NCI-H2029 treated with DMSO at 0.1 percent for 48 hours (cell line): ENCODE data around the gene ING4.

ENCODE experiments used
- DNase-seq: peaks from one replicate; lab custom pipeline; 2025; lab: John Stamatoyannopoulos, UW

ING4 gene

GRCh38 chr12:6688543-6688998 is 25.7 kb upstream of the ING4 start:
- DNase-seq: no peak

- no peak for DNase-seq
Measured at GRCh38 chr12:6685814-6686213, 22.9 kb upstream of the ING4 start.

GRCh38 chr12:6684609-6685008 is 21.7 kb upstream of the ING4 start:
- peak; percentile 58 for DNase-seq

- DNase-seq: no peak
Measured at GRCh38 chr12:6676962-6677361, 14.0 kb upstream of the ING4 start.

GRCh38 chr12:6672143-6672542 is 9.2 kb upstream of the ING4 start:
- no peak for DNase-seq

- DNase-seq: no peak
Measured at GRCh38 chr12:6667559-6668210, 4.8 kb upstream of the ING4 start.

GRCh38 chr12:6666211-6666610 is 3.3 kb upstream of the ING4 start:
- no peak for DNase-seq

- no peak for DNase-seq
Measured at GRCh38 chr12:6664902-6665301, 2.0 kb upstream of the ING4 start.

- DNase-seq: no peak
Measured at GRCh38 chr12:6662602-6662905, 365 bp downstream of the ING4 start.

GRCh38 chr12:6653987-6654386 is 8.9 kb downstream of the ING4 start:
- DNase-seq: no peak

GRCh38 chr12:6653342-6653741 is 9.6 kb downstream of the ING4 start:
- no peak for DNase-seq

- no peak for DNase-seq
Measured at GRCh38 chr12:6652391-6652790, 10.5 kb downstream of the ING4 start.

- no peak for DNase-seq
Measured at GRCh38 chr12:6650832-6651231, 12.1 kb downstream of the ING4 start.

GRCh38 chr12:6647083-6647604 is 15.8 kb downstream of the ING4 start, which contains the start of gene ACRBP:
Gene ACRBP (minus strand): TSS chr12:6647432. CDS start chr12:6647366, 66 bp downstream.
- DNase-seq: peak; percentile 30

- DNase-seq: no peak
Measured at GRCh38 chr12:6646276-6647082, 16.4 kb downstream of the ING4 start.

- DNase-seq: no peak
Measured at GRCh38 chr12:6644903-6645302, 18.0 kb downstream of the ING4 start.

- no peak for DNase-seq
Measured at GRCh38 chr12:6644257-6644596, 18.7 kb downstream of the ING4 start.

- no peak for DNase-seq
Measured at GRCh38 chr12:6643569-6644256, 19.2 kb downstream of the ING4 start.

- no peak for DNase-seq
Measured at GRCh38 chr12:6641131-6641530, 21.8 kb downstream of the ING4 start.

- DNase-seq: no peak
Measured at GRCh38 chr12:6640497-6640896, 22.4 kb downstream of the ING4 start.

GRCh38 chr12:6639151-6639801 is 23.6 kb downstream of the ING4 start:
- no peak for DNase-seq

GRCh38 chr12:6638305-6638704 is 24.6 kb downstream of the ING4 start:
- no peak for DNase-seq
